HepG2 (cell line): Measurements from ENCODE around the gene TOP2A. TPM values are rescaled to one million over a fixed set of nuclear protein-coding genes. Genes with fewer than 3 reads are reported as not detected.
A peak's percentile ranks its signal among the peaks of the same experiment; 100 is the strongest.

Experiments
- ATAC-seq: fragments of 200-7000 bp; cut with Tn5 transposase; 3 replicates; pipeline ENCODE4 v1.9.1; 2020; ENCODE audit warnings: mild to moderate bottlenecking, moderate library complexity
- BruUV-seq: library from RNA; stranded (reverse); fragments of 400-500 nt; replicated peaks from 2 replicates; lab custom pipeline; 2021; lab: Mats Ljungman, UMichigan
- CTCF ChIA-PET: fragments of 300-600 bp; formaldehyde crosslinking; extraction: SDS; loops from one replicate; lab custom pipeline; 2021; ENCODE audit warnings: low total read pairs, inconsistent platforms, low intra/inter-chr PET ratio; lab: Yijun Ruan, JAX
- POLR2A ChIA-PET: fragments of 350-600 bp; sonication (Branson Sonifier 250); formaldehyde crosslinking; loops from one replicate; lab custom pipeline; 2020; ENCODE audit warnings: antibody characterized with exemption, inconsistent platforms; lab: Yijun Ruan, JAX
- DNase-seq: peaks from one replicate; pipeline ENCODE4 v3.0.0-alpha.2; 2015; ENCODE audit warnings: low spot score
- FAIRE-seq: peaks from 3 replicates; lab custom pipeline; 2011; peaks lifted over from hg19 to GRCh38; lab: Jason Lieb, UNC
- H2AFZ ChIP-seq: one replicate; pipeline ENCODE4 v1.6.1; 2011; ENCODE audit warnings: low read length, inconsistent platforms
- H3K27ac ChIP-seq: fragments of 300-600 bp; 3 replicates; pipeline ENCODE4 v1.8.0; 2011; ENCODE audit warnings: mixed run types, mild to moderate bottlenecking, mixed read lengths, low read length, inconsistent platforms; ENCODE audit not compliant: insufficient read depth; ENCODE audit errors: extremely low read length
- H3K27me3 ChIP-seq, 2 experiments: fragments of 200-600 bp in 1 of 2; 2 replicates in 1 of 2; 3 replicates in 1 of 2; pipeline versions ENCODE4 v1.6.0 to v1.8.0; 2011; ENCODE audit warnings: low read length in 2 of 2, mild to moderate bottlenecking in 2 of 2, moderate library complexity in 2 of 2, inconsistent platforms in 1 of 2; ENCODE audit not compliant: insufficient read depth in 2 of 2, control insufficient read depth in 1 of 2
- H3K36me3 ChIP-seq, 2 experiments: fragments of 200-600 bp in 1 of 2; replicated peaks in 1 of 2; 2 replicates in 1 of 2; 3 replicates in 1 of 2; pipeline versions ENCODE4 v1.5.1 to v1.8.0; 2011; ENCODE audit warnings: low read length in 2 of 2, inconsistent platforms in 1 of 2; ENCODE audit not compliant: insufficient read depth in 2 of 2, control insufficient read depth in 1 of 2
- H3K4me1 ChIP-seq: 2 replicates; pipeline ENCODE4 v1.5.1; 2012; ENCODE audit warnings: low read length, inconsistent platforms; ENCODE audit not compliant: insufficient read depth
- H3K4me2 ChIP-seq: 2 replicates; pipeline ENCODE4 v1.6.0; 2011; ENCODE audit warnings: low read depth, low read length, inconsistent platforms
- H3K4me3 ChIP-seq, 3 experiments: fragments of 200-600 bp in 1 of 3; sonication (generic), shearing (Covaris generic) in 1 of 3; replicated peaks in 1 of 3; 2 replicates each; pipeline ENCODE4 v1.5.1; 2011 to 2016; ENCODE audit warnings: low read length in 3 of 3, inconsistent platforms in 2 of 3, low read depth in 2 of 3, mild to moderate bottlenecking in 2 of 3, control low read depth in 1 of 3, mixed read lengths in 1 of 3; ENCODE audit not compliant: insufficient read depth in 1 of 3
- H3K79me2 ChIP-seq: one replicate; pipeline ENCODE4 v1.6.1; 2011; ENCODE audit warnings: low read length, inconsistent platforms; ENCODE audit not compliant: insufficient read depth
- H3K9ac ChIP-seq: 2 replicates; pipeline ENCODE4 v1.6.0; 2011; ENCODE audit warnings: mild to moderate bottlenecking, low read depth, low read length, inconsistent platforms; ENCODE audit not compliant: insufficient read depth
- H3K9me3 ChIP-seq: 2 replicates; pipeline ENCODE4 v1.5.1; 2012; ENCODE audit warnings: mild to moderate bottlenecking, low read length
- H4K20me1 ChIP-seq: 2 replicates; pipeline ENCODE4 v1.6.0; 2011; ENCODE audit warnings: inconsistent platforms, mild to moderate bottlenecking, low read length, moderate library complexity; ENCODE audit not compliant: insufficient read depth
- DNMT1 ChIP-seq: sonication (generic); formaldehyde crosslinking; IDR thresholded peaks from 2 replicates; pipeline ENCODE4 v1.5.1; 2020; ENCODE audit warnings: mild to moderate bottlenecking, missing genetic modification reagents
- HIVEP1 ChIP-seq: sonication (generic); formaldehyde crosslinking; IDR thresholded peaks from 2 replicates; pipeline ENCODE4 v1.4.0; 2020; ENCODE audit warnings: mild to moderate bottlenecking, missing genetic modification reagents
- KDM1A ChIP-seq: IDR thresholded peaks from 2 replicates; pipeline ENCODE4 v1.6.1; 2016; ENCODE audit warnings: missing compliant biosample characterization
- KDM2A ChIP-seq: sonication (generic); formaldehyde crosslinking; IDR thresholded peaks from 2 replicates; pipeline ENCODE4 v1.4.0; 2020; ENCODE audit warnings: low read depth, missing genetic modification reagents, borderline replicate concordance
- MATR3 ChIP-seq: sonication (generic); formaldehyde crosslinking; IDR thresholded peaks from 2 replicates; pipeline ENCODE4 v1.4.0; 2020; ENCODE audit warnings: missing genetic modification reagents
- POLR2G ChIP-seq: fragments of 200-400 bp; formaldehyde crosslinking; IDR thresholded peaks from 2 replicates; pipeline ENCODE4 v1.6.1; 2018; ENCODE audit warnings: mild to moderate bottlenecking, low read depth, low read length, moderate library complexity
- REL ChIP-seq: sonication (generic); formaldehyde crosslinking; conservative IDR thresholded peaks from 2 replicates; pipeline ENCODE4 v1.8.0; 2022; ENCODE audit warnings: mild to moderate bottlenecking, missing genetic modification reagents, moderate library complexity
- ZBTB38 ChIP-seq: sonication (generic); formaldehyde crosslinking; IDR thresholded peaks from 2 replicates; pipeline ENCODE4 v1.5.1; 2020; ENCODE audit warnings: mild to moderate bottlenecking, missing genetic modification reagents
- ZNF235 ChIP-seq: sonication (generic); formaldehyde crosslinking; IDR thresholded peaks from 2 replicates; pipeline ENCODE4 v1.8.1; 2023; ENCODE audit warnings: mild to moderate bottlenecking, missing genetic modification reagents, borderline replicate concordance
- WGBS: methylation state at CpG from one replicate; pipeline ENCODE4 v1.1.6; 2017; ENCODE audit warnings: low lambda C conversion rate; 5-methylcytosine and 5-hydroxymethylcytosine counted together
- in situ Hi-C: cut with HindIII; loops from 2 replicates; pipeline ENCODE4 v1.10.0; 2017; ENCODE audit warnings: low pct_unique_long_range_greater_than_20kb; ENCODE audit not compliant: extremely low pct_ligation_motif_present
- intact Hi-C: fragments of 100-400 bp; cut with micrococcal nuclease; formaldehyde crosslinking; loops from one replicate; pipeline ENCODE4 v1.10.0; 2022; ENCODE audit not compliant: unreplicated experiment
- polyA plus RNA-seq, 8 experiments: library from polyadenylated mRNA; depleted of rRNA in 3 of 8; stranded (reverse) in 7 of 8; unstranded in 1 of 8; fragments of >200 nt; fragmentation: Illumina TruSeq in 4 of 8; extraction: Trizol in 4 of 8; gene quantifications; 2 replicates each; pipeline versions ENCODE4 v1.2.1 to v1.2.3, GENCODE V29; 2011 to 2016; ENCODE audit warnings: low read depth in 4 of 8, missing spikeins in 1 of 8, mixed read lengths in 1 of 8; ENCODE audit not compliant: insufficient read depth in 1 of 8
- total RNA-seq, 5 experiments: library from RNA; depleted of rRNA; stranded (reverse); fragments of >200 nt; fragmentation: Illumina TruSeq; extraction: Trizol; gene quantifications; 2 replicates each; pipeline ENCODE4 v1.2.3, GENCODE V29; 2016; ENCODE audit warnings: low read depth in 1 of 5
- TF ChIP-seq, protein P1 (sequence below): sonication (generic); formaldehyde crosslinking; IDR thresholded peaks from 2 replicates; pipeline ENCODE4 v1.5.1; 2020; ENCODE audit warnings: missing genetic modification reagents, mild to moderate bottlenecking, borderline replicate concordance
- TF ChIP-seq, protein P2 (sequence below): sonication (generic); formaldehyde crosslinking; IDR thresholded peaks from 2 replicates; pipeline ENCODE4 v1.8.1; 2022; ENCODE audit warnings: low read depth, mild to moderate bottlenecking, missing genetic modification reagents
- TF ChIP-seq, protein P3 (sequence below): sonication (generic); formaldehyde crosslinking; IDR thresholded peaks from 2 replicates; pipeline ENCODE4 v1.4.0; 2020; ENCODE audit warnings: missing genetic modification reagents

The TOP2A gene
- total and polyA plus RNA-seq, 2 of the 13 experiments (the other 11 are each of a cell fraction or from before 2014, with no cell fraction given): 108 to 327 TPM

GRCh38 chr17:40362696-40363110 is 55.0 kb downstream of the TOP2A start (continued):
- TF ChIP-seq, protein P1, sequence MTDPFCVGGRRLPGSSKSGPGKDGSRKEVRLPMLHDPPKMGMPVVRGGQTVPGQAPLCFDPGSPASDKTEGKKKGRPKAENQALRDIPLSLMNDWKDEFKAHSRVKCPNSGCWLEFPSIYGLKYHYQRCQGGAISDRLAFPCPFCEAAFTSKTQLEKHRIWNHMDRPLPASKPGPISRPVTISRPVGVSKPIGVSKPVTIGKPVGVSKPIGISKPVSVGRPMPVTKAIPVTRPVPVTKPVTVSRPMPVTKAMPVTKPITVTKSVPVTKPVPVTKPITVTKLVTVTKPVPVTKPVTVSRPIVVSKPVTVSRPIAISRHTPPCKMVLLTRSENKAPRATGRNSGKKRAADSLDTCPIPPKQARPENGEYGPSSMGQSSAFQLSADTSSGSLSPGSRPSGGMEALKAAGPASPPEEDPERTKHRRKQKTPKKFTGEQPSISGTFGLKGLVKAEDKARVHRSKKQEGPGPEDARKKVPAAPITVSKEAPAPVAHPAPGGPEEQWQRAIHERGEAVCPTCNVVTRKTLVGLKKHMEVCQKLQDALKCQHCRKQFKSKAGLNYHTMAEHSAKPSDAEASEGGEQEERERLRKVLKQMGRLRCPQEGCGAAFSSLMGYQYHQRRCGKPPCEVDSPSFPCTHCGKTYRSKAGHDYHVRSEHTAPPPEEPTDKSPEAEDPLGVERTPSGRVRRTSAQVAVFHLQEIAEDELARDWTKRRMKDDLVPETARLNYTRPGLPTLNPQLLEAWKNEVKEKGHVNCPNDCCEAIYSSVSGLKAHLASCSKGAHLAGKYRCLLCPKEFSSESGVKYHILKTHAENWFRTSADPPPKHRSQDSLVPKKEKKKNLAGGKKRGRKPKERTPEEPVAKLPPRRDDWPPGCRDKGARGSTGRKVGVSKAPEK: 0 out of 2 replicates have a peak, but pooled peaks have one; percentile 85
- TF ChIP-seq KDM2A (CRISPR knock-in tag): peak; percentile 99

DNA sequence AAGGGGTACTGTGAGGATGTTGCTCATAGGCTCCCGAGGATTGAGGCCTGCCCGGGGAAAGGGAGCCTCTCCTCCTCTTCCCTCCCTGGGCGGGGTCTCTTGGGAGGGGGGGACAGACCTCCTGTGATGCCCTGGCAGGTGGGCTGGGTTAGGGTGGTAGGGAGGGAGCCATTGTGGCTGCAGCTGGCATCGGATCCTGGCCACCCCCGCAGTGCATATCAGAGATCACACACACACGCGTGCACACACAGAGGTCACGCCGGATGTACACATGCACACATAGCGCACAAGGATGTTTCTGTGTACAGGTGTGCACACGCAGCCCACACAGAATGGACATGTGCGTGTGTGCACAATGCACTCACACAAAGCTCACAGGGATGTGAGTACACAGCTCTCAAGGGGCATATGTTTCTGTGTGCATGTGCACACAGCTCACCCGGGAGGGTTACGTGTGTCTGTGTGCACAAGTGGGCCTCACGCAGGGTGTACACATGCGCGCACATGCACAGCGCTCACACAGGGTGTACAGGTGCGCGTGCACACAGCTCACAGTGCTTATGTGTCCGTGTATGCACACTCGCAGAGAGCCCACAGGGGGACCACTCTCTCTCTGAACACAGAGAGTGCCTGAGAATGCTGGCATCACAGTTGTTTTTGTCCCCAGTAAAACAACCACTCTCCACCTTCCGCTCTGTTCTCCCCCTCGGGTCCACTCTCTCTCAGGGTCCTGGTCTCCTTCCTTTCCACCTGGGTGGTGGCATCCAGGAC is 55.6 kb downstream of the TOP2A start:
- Histone ChIP-seq H3K4me2 (peak overlapping the region; percentile 69), H3K4me1 (peaks cover 45% of the 10 kb centered on the region), H4K20me1 (no peaks in the 10 kb centered on the region), H3K4me3 (peak overlapping the region in 2 of 3 experiments; percentile 60 to 67; a peak in 4 of 6 replicates), H3K36me3 (no peaks in the 10 kb centered on the region), H3K9me3 (no peaks in the 10 kb centered on the region), H3K79me2 (no peaks in the 10 kb centered on the region), H3K27me3 (peaks cover 0 to 11% of the 10 kb centered on the region in 2 experiments; a peak in 2 of 5 replicates), H3K27ac (no peak overlapping the region), H2AFZ (no peak overlapping the region), H3K9ac (peak overlapping the region; percentile 59; the same call in 1 of the 2 replicates)
- in situ Hi-C loops: loop anchor here (5.0 kb wide), 1 partner anchor 170 kb away; no protein-coding TSS in a partner anchor
- POLR2A ChIA-PET: interaction anchor here (0.6 to 3.0 kb wide), 16 partner anchors 10 to 192 kb away, joined by 3 to 11 read pairs (median 4); partner anchors contain the start of genes RARA, TOP2A and WIPF2
- DNase-seq: no peak
- peak; percentile 62 for ATAC-seq
- CTCF ChIA-PET: interaction anchor here (0.9 to 2.3 kb wide), 4 partner anchors 52 to 171 kb away, joined by 3 to 7 read pairs (median 5); no protein-coding TSS in a partner anchor
- no peak for FAIRE-seq
- WGBS: 39% methylated on average over 21 of the region's 24 CpGs
- no TSS peak for BruUV-seq
- intact Hi-C loops: loop anchor here (1.0 kb wide), 1 partner anchor 86 kb away; no protein-coding TSS in a partner anchor
- TF ChIP-seq POLR2G: no peak
- no peak for TF ChIP-seq MATR3 (CRISPR knock-in tag)
- 0 out of 2 replicates have a peak, but pooled peaks have one; percentile 53 for TF ChIP-seq DNMT1 (CRISPR knock-in tag)
- TF ChIP-seq, protein P2, sequence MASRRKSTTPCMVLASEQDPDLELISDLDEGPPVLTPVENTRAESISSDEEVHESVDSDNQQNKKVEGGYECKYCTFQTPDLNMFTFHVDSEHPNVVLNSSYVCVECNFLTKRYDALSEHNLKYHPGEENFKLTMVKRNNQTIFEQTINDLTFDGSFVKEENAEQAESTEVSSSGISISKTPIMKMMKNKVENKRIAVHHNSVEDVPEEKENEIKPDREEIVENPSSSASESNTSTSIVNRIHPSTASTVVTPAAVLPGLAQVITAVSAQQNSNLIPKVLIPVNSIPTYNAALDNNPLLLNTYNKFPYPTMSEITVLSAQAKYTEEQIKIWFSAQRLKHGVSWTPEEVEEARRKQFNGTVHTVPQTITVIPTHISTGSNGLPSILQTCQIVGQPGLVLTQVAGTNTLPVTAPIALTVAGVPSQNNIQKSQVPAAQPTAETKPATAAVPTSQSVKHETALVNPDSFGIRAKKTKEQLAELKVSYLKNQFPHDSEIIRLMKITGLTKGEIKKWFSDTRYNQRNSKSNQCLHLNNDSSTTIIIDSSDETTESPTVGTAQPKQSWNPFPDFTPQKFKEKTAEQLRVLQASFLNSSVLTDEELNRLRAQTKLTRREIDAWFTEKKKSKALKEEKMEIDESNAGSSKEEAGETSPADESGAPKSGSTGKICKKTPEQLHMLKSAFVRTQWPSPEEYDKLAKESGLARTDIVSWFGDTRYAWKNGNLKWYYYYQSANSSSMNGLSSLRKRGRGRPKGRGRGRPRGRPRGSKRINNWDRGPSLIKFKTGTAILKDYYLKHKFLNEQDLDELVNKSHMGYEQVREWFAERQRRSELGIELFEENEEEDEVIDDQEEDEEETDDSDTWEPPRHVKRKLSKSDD: 0 out of 2 replicates have a peak, but pooled peaks have one; percentile 2
- no peak for TF ChIP-seq ZBTB38 (CRISPR knock-in tag)
- no peak for TF ChIP-seq KDM1A (CRISPR knock-in tag)
- TF ChIP-seq HIVEP1 (CRISPR knock-in tag): 0 out of 2 replicates have a peak, but pooled peaks have one; percentile 19
- TF ChIP-seq, protein P3, sequence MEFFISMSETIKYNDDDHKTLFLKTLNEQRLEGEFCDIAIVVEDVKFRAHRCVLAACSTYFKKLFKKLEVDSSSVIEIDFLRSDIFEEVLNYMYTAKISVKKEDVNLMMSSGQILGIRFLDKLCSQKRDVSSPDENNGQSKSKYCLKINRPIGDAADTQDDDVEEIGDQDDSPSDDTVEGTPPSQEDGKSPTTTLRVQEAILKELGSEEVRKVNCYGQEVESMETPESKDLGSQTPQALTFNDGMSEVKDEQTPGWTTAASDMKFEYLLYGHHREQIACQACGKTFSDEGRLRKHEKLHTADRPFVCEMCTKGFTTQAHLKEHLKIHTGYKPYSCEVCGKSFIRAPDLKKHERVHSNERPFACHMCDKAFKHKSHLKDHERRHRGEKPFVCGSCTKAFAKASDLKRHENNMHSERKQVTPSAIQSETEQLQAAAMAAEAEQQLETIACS (CRISPR knock-in tag): 0 out of 2 replicates have a peak, but pooled peaks have one; percentile 24
- TF ChIP-seq REL (CRISPR knock-in tag): peak; percentile 14; the same call in 1 of the 2 replicates
- TF ChIP-seq ZNF235 (CRISPR knock-in tag): peak; percentile 75; the same call in 1 of the 2 replicates
